ENCODE results near the gene MGRN1.

The MGRN1 gene

GRCh38 chr16:4651827-4652226 lies 27.2 kb downstream of the MGRN1 start:
- Histone ChIP-seq H3K9me3 (ENCODE audit: control insufficient read depth in 1 of 2, low read length in 2 of 2) (no peaks in the 10 kb centered on the region), H3K27me3 (ENCODE audit: control insufficient read depth in 1 of 2, insufficient read depth in 2 of 2, low read length in 2 of 2) (no peaks in the 10 kb centered on the region), H3K4me1 (ENCODE audit: control insufficient read depth in 1 of 2, insufficient read depth in 2 of 2, low read length in 2 of 2) (peaks cover 32 to 34% of the 10 kb centered on the region in 2 donors), H3K4me3 (ENCODE audit: low read depth in 1 of 2, low read length in 2 of 2) (no peak overlapping the region), H3K36me3 (ENCODE audit: control insufficient read depth in 1 of 2, insufficient read depth in 2 of 2, low read length in 2 of 2) (peaks cover 7 to 50% of the 10 kb centered on the region in 2 donors), H3K27ac (ENCODE audit: low read depth, low read length) (no peak overlapping the region), H3K9ac (ENCODE audit: low read depth in 1 of 2, low read length in 2 of 2) (no peak overlapping the region)

- Histone ChIP-seq H3K4me3 (ENCODE audit: low read depth in 1 of 2, low read length in 2 of 2) (no peak overlapping the region), H3K4me1 (ENCODE audit: control insufficient read depth in 1 of 2, insufficient read depth in 2 of 2, low read length in 2 of 2) (peaks cover 32 to 34% of the 10 kb centered on the region in 2 donors), H3K9ac (ENCODE audit: low read depth in 1 of 2, low read length in 2 of 2) (peak overlapping the region in 1 of 2 donors; percentile 12), H3K36me3 (ENCODE audit: control insufficient read depth in 1 of 2, insufficient read depth in 2 of 2, low read length in 2 of 2) (peaks cover 11 to 55% of the 10 kb centered on the region in 2 donors), H3K9me3 (ENCODE audit: control insufficient read depth in 1 of 2, low read length in 2 of 2) (no peaks in the 10 kb centered on the region), H3K27me3 (ENCODE audit: control insufficient read depth in 1 of 2, insufficient read depth in 2 of 2, low read length in 2 of 2) (no peaks in the 10 kb centered on the region), H3K27ac (ENCODE audit: low read depth, low read length) (peak overlapping the region; percentile 44)
These were observed 27.9 kb downstream of the MGRN1 start for GRCh38 chr16:4652561-4652960.

DNA sequence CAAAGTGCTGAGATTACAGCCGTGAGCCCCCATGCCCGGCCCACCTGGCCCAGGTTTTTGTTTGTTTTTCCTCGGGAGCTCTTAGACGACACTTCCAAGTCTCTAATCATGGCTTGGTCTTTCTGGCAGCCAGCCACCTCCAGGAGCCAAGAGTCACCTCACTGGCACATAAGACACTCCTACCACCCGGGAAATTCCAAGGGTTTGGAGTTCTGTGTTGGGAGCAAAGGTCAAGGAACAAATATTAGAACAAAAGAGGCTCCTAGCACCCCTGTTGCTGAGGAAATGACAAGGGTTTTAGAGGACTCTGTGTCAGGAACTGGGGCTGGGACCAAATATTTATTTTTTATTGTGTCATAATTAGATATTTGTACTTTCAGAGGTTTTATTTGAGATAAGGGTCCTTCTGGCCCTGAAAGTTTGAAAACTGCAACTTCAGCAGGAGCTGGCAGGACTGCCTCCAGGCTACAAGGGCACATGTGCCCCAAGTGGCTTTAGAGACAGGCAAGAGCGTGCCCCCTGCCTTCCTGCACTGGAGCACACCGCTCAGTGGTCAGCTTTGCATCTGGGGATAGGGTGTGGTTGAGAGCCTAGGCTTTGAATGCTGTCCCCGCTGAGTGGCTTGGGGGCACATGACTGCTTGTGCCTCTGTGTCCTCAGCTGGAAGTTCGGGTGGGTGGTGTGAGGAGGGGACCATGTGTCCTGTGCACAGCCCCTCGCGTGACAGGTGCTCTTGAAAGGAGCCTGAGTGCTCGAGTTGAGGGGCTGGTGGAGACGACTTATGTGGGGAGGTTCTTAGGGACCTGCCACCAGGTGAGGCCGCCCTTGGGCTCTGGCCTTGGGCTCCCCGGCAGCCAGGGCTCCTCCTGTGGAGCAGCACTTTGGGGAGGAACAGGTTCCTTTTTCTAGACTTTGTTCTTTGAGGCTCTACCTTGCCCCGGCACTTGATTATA lies 29.7 kb downstream of the MGRN1 start:
- no peaks in the 10 kb centered on the region for H3K27me3 ChIP-seq (ENCODE audit: control insufficient read depth in 1 of 2, insufficient read depth in 2 of 2, low read length in 2 of 2)
- peak overlapping the region; percentile 46 to 66 for H3K9ac ChIP-seq (ENCODE audit: low read depth in 1 of 2, low read length in 2 of 2)
- H3K4me1 ChIP-seq (ENCODE audit: control insufficient read depth in 1 of 2, insufficient read depth in 2 of 2, low read length in 2 of 2): peaks cover 32 to 34% of the 10 kb centered on the region in 2 donors
- H3K36me3 ChIP-seq (ENCODE audit: control insufficient read depth in 1 of 2, insufficient read depth in 2 of 2, low read length in 2 of 2): peaks cover 13 to 64% of the 10 kb centered on the region in 2 donors
- peak overlapping the region; percentile 88 for H3K27ac ChIP-seq (ENCODE audit: low read depth, low read length)
- peak overlapping the region; percentile 12 to 28 for H3K4me3 ChIP-seq (ENCODE audit: low read depth in 1 of 2, low read length in 2 of 2)
- H3K9me3 ChIP-seq (ENCODE audit: control insufficient read depth in 1 of 2, low read length in 2 of 2): no peaks in the 10 kb centered on the region

GRCh38 chr16:4654964-4655590 lies 30.5 kb downstream of the MGRN1 start:
- no peaks in the 10 kb centered on the region for H3K9me3 ChIP-seq (ENCODE audit: control insufficient read depth in 1 of 2, low read length in 2 of 2)
- H3K27ac ChIP-seq (ENCODE audit: low read depth, low read length): peak overlapping the region; percentile 79
- peaks cover 13 to 72% of the 10 kb centered on the region in 2 donors for H3K36me3 ChIP-seq (ENCODE audit: control insufficient read depth in 1 of 2, insufficient read depth in 2 of 2, low read length in 2 of 2)
- peak overlapping the region; percentile 22 to 57 for H3K9ac ChIP-seq (ENCODE audit: low read depth in 1 of 2, low read length in 2 of 2)
- H3K4me1 ChIP-seq (ENCODE audit: control insufficient read depth in 1 of 2, insufficient read depth in 2 of 2, low read length in 2 of 2): peaks cover 34% of the 10 kb centered on the region in 2 donors
- no peak overlapping the region for H3K4me3 ChIP-seq (ENCODE audit: low read depth in 1 of 2, low read length in 2 of 2)
- no peaks in the 10 kb centered on the region for H3K27me3 ChIP-seq (ENCODE audit: control insufficient read depth in 1 of 2, insufficient read depth in 2 of 2, low read length in 2 of 2)

GRCh38 chr16:4655801-4656200 lies 31.2 kb downstream of the MGRN1 start:
- peaks cover 13 to 75% of the 10 kb centered on the region in 2 donors for H3K36me3 ChIP-seq (ENCODE audit: control insufficient read depth in 1 of 2, insufficient read depth in 2 of 2, low read length in 2 of 2)
- no peak overlapping the region for H3K4me3 ChIP-seq (ENCODE audit: low read depth in 1 of 2, low read length in 2 of 2)
- H3K27me3 ChIP-seq (ENCODE audit: control insufficient read depth in 1 of 2, insufficient read depth in 2 of 2, low read length in 2 of 2): no peaks in the 10 kb centered on the region
- H3K9me3 ChIP-seq (ENCODE audit: control insufficient read depth in 1 of 2, low read length in 2 of 2): no peaks in the 10 kb centered on the region
- H3K4me1 ChIP-seq (ENCODE audit: control insufficient read depth in 1 of 2, insufficient read depth in 2 of 2, low read length in 2 of 2): peaks cover 34 to 37% of the 10 kb centered on the region in 2 donors
- peak overlapping the region; percentile 22 to 57 for H3K9ac ChIP-seq (ENCODE audit: low read depth in 1 of 2, low read length in 2 of 2)
- peak overlapping the region; percentile 79 for H3K27ac ChIP-seq (ENCODE audit: low read depth, low read length)

DNA sequence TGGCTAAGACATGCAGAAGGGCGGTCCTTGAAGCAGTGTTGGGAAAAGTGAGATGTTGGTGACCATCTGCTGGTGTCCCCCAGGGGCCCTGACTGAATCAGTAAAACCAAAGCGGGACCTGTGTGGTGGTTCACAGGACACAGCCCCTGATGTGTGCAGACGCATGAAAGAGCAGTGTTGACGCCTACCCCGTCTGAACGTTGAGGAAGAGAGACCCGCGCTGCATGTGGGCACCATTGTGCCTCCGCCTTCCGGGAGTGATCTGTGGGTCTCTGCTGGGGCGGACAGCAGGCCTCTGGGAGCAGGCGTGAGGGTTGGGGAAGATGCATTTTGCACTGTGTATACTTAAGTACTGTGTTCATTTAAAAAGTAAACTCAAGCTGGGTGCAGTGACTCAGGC lies 31.6 kb downstream of the MGRN1 start:
- H3K27me3 ChIP-seq (ENCODE audit: control insufficient read depth in 1 of 2, insufficient read depth in 2 of 2, low read length in 2 of 2): no peaks in the 10 kb centered on the region
- H3K9ac ChIP-seq (ENCODE audit: low read depth in 1 of 2, low read length in 2 of 2): no peak overlapping the region
- peaks cover 34 to 37% of the 10 kb centered on the region in 2 donors for H3K4me1 ChIP-seq (ENCODE audit: control insufficient read depth in 1 of 2, insufficient read depth in 2 of 2, low read length in 2 of 2)
- no peaks in the 10 kb centered on the region for H3K9me3 ChIP-seq (ENCODE audit: control insufficient read depth in 1 of 2, low read length in 2 of 2)
- no peak overlapping the region for H3K27ac ChIP-seq (ENCODE audit: low read depth, low read length)
- no peak overlapping the region for H3K4me3 ChIP-seq (ENCODE audit: low read depth in 1 of 2, low read length in 2 of 2)
- H3K36me3 ChIP-seq (ENCODE audit: control insufficient read depth in 1 of 2, insufficient read depth in 2 of 2, low read length in 2 of 2): peaks cover 10 to 71% of the 10 kb centered on the region in 2 donors

DNA sequence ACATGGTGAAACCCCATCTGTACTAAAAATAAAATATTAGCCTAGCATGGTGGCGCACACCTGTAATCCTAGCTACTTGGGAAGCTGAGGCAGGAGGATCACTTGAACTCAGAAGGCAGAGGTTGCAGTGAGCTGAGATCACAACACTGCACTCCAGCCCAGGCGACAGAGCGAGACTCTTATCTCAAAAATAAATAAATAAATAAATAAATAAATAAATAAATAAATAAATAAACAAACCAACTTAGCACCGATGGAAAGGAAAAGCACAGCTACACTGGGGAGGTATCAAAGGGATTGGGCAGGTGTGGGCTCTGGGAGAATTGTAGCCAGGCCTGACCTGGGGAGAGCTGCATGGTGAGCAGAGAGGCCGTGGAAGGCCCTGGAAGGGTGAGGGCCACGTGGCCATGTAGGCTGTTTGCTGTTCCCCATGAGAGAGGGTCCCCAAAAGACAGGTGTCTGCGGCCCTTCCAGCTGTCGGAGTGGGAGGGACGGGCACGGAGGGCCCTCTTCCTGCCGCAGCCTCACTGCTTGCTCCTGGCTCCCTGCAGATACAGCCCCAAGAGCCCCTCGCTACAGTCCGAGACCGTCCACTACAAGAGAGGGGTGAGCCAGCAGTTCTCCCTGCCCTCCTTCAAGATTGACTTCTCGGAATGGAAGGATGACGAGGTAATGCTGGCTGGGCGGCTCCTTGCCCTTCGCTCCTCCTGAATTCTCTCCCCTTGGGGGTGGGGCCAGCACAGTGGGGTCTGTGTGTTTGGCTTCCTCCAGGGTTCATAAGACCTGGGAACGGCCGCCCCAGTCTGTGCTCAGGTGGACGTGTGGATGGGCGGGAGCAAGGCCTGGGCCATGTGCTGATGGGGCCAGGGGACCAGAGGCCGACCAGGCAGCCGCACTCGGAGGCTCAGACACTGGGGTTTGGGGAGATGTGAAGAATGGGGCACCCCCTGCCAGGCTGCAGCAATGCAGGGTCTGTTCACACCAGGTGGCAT lies 32.4 kb downstream of the MGRN1 start:
- Histone ChIP-seq H3K36me3 (ENCODE audit: control insufficient read depth in 1 of 2, insufficient read depth in 2 of 2, low read length in 2 of 2) (peaks cover 9 to 71% of the 10 kb centered on the region in 2 donors), H3K4me3 (ENCODE audit: low read depth in 1 of 2, low read length in 2 of 2) (no peak overlapping the region), H3K4me1 (ENCODE audit: control insufficient read depth in 1 of 2, insufficient read depth in 2 of 2, low read length in 2 of 2) (peaks cover 34 to 40% of the 10 kb centered on the region in 2 donors), H3K9ac (ENCODE audit: low read depth in 1 of 2, low read length in 2 of 2) (no peak overlapping the region), H3K27me3 (ENCODE audit: control insufficient read depth in 1 of 2, insufficient read depth in 2 of 2, low read length in 2 of 2) (no peaks in the 10 kb centered on the region), H3K27ac (ENCODE audit: low read depth, low read length) (no peak overlapping the region), H3K9me3 (ENCODE audit: control insufficient read depth in 1 of 2, low read length in 2 of 2) (no peaks in the 10 kb centered on the region)

DNA sequence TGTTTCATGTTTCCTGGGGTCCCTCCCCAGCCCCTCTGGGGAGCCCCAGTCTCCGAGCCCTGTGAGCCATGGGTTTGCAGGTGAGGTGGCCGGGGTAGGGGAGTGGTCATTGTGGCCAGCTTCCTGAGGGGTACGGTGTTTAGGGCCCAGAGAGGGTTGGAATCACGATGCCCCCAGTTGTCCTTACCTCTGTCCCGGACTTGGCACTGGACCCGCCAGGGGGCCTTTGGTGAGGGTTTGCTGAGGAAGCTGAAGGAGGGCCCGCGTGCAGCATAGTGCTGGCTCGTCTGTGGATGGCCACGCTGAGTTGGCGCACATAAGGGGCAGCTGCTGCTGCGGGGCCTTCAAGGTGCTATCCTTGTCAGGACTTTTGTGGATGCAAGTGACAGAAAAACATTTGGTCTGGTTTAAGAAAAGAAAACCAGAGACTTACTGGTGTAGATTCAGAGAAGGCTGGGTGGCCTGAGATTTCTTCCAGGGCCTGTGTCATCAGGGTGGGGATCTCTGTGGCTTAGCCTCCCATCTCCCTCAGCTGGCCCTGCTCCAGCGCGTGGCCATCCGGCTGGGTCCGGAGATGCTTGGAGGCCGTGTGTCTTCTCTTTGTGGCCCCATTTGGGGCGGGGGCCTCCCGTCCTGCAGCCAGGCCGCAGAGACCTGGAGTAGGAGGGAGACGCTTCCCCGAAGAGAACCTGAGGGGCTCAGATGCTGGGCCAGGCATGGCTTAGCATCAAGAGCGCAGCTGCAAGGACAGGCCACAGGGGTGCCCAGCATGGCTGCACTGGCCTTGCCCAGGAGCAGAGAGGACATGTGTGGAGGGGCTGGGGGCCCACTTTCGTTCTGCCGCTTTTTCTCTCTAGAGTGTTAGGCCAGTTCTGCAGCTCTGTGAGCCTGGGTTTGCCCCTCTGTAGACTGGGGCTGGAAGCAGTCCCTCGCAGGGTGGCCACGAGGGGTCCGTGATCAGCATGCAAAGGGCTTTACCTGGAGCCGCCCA lies 35.0 kb downstream of the MGRN1 start:
- Histone ChIP-seq H3K36me3 (ENCODE audit: control insufficient read depth in 1 of 2, insufficient read depth in 2 of 2, low read length in 2 of 2) (peaks cover 9 to 73% of the 10 kb centered on the region in 2 donors), H3K4me1 (ENCODE audit: control insufficient read depth in 1 of 2, insufficient read depth in 2 of 2, low read length in 2 of 2) (peaks cover 29 to 39% of the 10 kb centered on the region in 2 donors), H3K9ac (ENCODE audit: low read depth in 1 of 2, low read length in 2 of 2) (no peak overlapping the region), H3K27me3 (ENCODE audit: control insufficient read depth in 1 of 2, insufficient read depth in 2 of 2, low read length in 2 of 2) (no peaks in the 10 kb centered on the region), H3K27ac (ENCODE audit: low read depth, low read length) (no peak overlapping the region), H3K4me3 (ENCODE audit: low read depth in 1 of 2, low read length in 2 of 2) (no peak overlapping the region), H3K9me3 (ENCODE audit: control insufficient read depth in 1 of 2, low read length in 2 of 2) (no peaks in the 10 kb centered on the region)
